Measurements from ENCODE around the gene ZBTB20. TPM values are rescaled to one million over a fixed set of nuclear protein-coding genes. Genes with fewer than 3 reads are reported as not detected.
A peak's percentile ranks its signal among the peaks of the same experiment; 100 is the strongest.

The ZBTB20 gene
- total and polyA plus RNA-seq, 12 donors: 0.57 to 105 (median 86.8) TPM

DNA sequence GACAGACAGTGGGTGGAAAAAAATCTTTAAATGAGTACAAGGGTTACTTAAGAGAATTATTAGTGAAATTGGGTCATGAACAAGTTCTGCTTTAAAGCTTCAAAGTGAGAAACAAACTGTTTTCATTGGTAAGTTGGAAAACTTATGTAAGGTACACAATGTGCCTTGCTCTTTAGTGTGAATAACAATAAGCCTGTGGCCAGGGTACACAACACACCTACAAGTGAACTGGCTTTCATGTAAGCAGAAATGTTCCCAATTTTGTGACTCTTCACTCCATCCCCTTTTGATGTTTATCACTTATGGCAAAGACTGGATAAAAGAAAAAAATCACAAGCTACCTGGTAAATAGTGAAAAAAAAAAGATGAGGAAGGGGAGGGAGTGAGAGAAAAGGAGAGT is 253.7 kb downstream of the ZBTB20 start:
- no peak overlapping the region for H3K4me3 ChIP-seq
- peak overlapping the region in 1 of 10 donors; percentile 31 for H3K27ac ChIP-seq
- DNase-seq: no peak
- ATAC-seq: peak in 1 of 8 donors; percentile 71
- H3K36me3 ChIP-seq: no peaks in the 10 kb centered on the region
- H3K9me3 ChIP-seq: no peaks in the 10 kb centered on the region
- H3K4me1 ChIP-seq: peaks cover 0 to 10% (median 0%) of the 10 kb centered on the region in 9 donors
- H3K27me3 ChIP-seq: no peaks in the 10 kb centered on the region
- intact Hi-C loops (cut with DNase I): no loop called here
- TF ChIP-seq CTCF (IDR thresholded peaks at IDR 0.05): no peak

DNA sequence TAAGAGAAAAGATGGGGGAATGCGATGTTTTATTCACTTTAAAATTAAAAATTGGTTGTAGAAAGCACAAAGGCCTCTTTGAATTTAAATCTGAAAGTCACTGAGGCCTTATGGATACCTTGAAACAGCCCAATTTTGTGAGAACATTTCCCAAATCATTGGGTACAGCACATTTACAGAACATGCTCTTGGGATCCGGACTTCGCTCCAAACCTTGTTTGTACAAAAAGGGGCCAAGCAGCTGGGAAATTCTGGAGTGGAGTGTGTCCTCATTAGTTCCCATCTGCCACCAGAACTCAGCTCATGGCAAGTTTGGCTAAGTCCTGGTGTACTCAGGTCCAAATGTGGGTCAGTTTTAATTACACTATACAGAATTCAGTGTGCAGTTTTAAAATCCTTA is 254.2 kb downstream of the ZBTB20 start:
- WGBS, 2 donors: 75 to 86% methylated on average over 3 of the region's 3 CpGs
- Histone ChIP-seq H3K9me3 (no peaks in the 10 kb centered on the region), H3K27ac (peak overlapping the region in 1 of 10 donors; percentile 13), H3K27me3 (no peaks in the 10 kb centered on the region), H3K4me3 (no peak overlapping the region), H3K36me3 (no peaks in the 10 kb centered on the region), H3K4me1 (peaks cover 0 to 10% (median 0%) of the 10 kb centered on the region in 9 donors)
- no peak for TF ChIP-seq CTCF (IDR thresholded peaks at IDR 0.05)
- ATAC-seq (peak in 6 of 8 donors; percentile 53 to 85 (median 60)), DNase-seq (peak in 1 of 2 donors; percentile 20)
- intact Hi-C loops (cut with DNase I): no loop called here

DNA sequence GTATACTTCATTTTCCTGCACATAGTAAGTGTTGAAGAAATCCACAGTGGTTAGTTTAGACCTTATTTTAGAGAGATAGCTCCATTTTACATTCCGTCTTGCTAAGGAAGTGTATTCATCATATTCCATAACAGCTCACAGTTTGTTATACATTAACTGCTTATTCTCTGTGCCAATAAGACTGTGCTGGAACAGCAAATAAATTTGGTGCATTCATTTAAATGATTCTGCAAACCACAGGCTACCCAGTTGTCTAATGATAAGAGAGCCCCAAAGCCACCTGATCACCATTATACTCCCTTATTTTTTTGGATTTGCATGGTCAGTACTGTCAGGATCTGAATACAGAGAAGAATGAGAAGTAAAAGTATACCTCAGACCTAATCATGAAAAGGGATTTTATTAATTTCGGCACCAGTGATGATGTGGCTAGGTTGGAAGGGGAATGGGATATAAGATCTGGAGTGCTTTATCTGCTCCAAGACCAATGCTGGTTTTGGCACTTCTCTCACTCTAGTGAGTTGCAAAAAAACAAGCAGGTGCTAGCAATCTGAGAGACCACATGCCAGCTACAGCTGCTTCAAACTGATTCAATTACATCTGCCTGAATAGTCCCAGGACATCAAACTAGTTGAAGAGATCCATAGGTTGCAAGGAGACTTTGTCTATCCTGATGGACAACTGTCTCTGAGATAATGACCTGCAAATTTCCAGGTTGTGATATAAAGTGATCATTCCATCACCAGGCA is 254.8 kb downstream of the ZBTB20 start:
- peaks cover 0 to 10% (median 0%) of the 10 kb centered on the region in 9 donors for H3K4me1 ChIP-seq
- H3K9me3 ChIP-seq: no peaks in the 10 kb centered on the region
- peak overlapping the region in 1 of 10 donors; percentile 13 for H3K27ac ChIP-seq
- intact Hi-C loops (cut with DNase I): no loop called here
- no peak for DNase-seq
- WGBS, 2 donors: 88 to 94% methylated on average over 2 of the region's 2 CpGs
- H3K4me3 ChIP-seq: no peak overlapping the region
- ATAC-seq: peak in 2 of 8 donors; percentile 34 to 37
- no peaks in the 10 kb centered on the region for H3K36me3 ChIP-seq
- H3K27me3 ChIP-seq: no peaks in the 10 kb centered on the region
- no peak for TF ChIP-seq CTCF (IDR thresholded peaks at IDR 0.05)

- Histone ChIP-seq H3K9me3 (no peaks in the 10 kb centered on the region), H3K4me3 (no peak overlapping the region), H3K4me1 (peaks cover 0 to 5% (median 0%) of the 10 kb centered on the region in 9 donors), H3K27ac (no peak overlapping the region), H3K36me3 (no peaks in the 10 kb centered on the region), H3K27me3 (no peaks in the 10 kb centered on the region)
- TF ChIP-seq CTCF (IDR thresholded peaks at IDR 0.05): no peak
- intact Hi-C loops (cut with DNase I): no loop called here
- DNase-seq (no peak), ATAC-seq (no peak)
- 82 to 85% methylated on average over 3 of the region's 3 CpGs for WGBS, 2 donors
These were observed 259.3 kb downstream of the ZBTB20 start for GRCh38 chr3:114887806-114888205.

Data from heart right ventricle (tissue), 16 donors.